ENCODE results near the gene ZBTB5.

DNA sequence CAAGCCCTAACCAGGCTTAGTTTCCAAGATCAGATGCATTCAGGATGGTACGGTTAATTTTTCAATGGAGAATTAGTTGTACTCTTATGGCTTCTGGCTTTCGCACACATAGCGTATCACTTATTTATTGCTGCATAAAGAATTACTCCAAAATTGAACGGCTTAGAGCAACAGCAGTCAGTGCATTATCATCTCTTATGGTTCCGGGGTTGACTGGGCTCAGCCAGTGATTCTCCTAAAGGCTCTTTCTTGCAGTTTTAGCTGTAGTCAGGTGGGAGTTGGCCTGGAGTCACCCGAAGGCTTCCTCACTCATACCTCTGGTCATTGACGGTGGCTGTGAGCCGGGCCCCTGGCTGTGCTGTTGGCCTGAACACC, 43.3 kb downstream of the ZBTB5 start:
- TF ChIP-seq, protein P1, sequence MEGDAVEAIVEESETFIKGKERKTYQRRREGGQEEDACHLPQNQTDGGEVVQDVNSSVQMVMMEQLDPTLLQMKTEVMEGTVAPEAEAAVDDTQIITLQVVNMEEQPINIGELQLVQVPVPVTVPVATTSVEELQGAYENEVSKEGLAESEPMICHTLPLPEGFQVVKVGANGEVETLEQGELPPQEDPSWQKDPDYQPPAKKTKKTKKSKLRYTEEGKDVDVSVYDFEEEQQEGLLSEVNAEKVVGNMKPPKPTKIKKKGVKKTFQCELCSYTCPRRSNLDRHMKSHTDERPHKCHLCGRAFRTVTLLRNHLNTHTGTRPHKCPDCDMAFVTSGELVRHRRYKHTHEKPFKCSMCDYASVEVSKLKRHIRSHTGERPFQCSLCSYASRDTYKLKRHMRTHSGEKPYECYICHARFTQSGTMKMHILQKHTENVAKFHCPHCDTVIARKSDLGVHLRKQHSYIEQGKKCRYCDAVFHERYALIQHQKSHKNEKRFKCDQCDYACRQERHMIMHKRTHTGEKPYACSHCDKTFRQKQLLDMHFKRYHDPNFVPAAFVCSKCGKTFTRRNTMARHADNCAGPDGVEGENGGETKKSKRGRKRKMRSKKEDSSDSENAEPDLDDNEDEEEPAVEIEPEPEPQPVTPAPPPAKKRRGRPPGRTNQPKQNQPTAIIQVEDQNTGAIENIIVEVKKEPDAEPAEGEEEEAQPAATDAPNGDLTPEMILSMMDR (IDR thresholded peaks at IDR 0.05 in 4 of 5, conservative IDR thresholded peaks at IDR 0.05 in 1 of 5), result no peak
- TF ChIP-seq POLR2A (IDR thresholded peaks at IDR 0.05), result no peak

All from gastrocnemius medialis (tissue), 4 donors.